AG04449 (cell line): ENCODE measurements around the gene FOXD4L5.
"Not testable (repeated sequence)": the region's sequence is repeated elsewhere in the genome, so short reads cannot be mapped to it uniquely, and the experiment has no call there.

Experiments
- CTCF ChIA-PET: fragments of 350-600 bp; formaldehyde crosslinking; extraction: SDS; loops from one replicate; lab custom pipeline; 2021; ENCODE audit warnings: antibody characterized with exemption; lab: Yijun Ruan, JAX
- POLR2A ChIA-PET: fragments of 400-600, 350-600 bp; formaldehyde crosslinking; extraction: SDS; loops from one replicate; lab custom pipeline; 2020; ENCODE audit warnings: antibody characterized with exemption, inconsistent platforms; lab: Yijun Ruan, JAX
- DNase-seq: peaks from one replicate; pipeline ENCODE4 v3.0.0-alpha.2; 2010; ENCODE audit warnings: low read depth, low spot score
- H3K4me3 ChIP-seq: 2 replicates; pipeline ENCODE4 v1.5.1; 2011; ENCODE audit warnings: low read depth, mild to moderate bottlenecking, control low read depth, low read length

Gene FOXD4L5

DNA sequence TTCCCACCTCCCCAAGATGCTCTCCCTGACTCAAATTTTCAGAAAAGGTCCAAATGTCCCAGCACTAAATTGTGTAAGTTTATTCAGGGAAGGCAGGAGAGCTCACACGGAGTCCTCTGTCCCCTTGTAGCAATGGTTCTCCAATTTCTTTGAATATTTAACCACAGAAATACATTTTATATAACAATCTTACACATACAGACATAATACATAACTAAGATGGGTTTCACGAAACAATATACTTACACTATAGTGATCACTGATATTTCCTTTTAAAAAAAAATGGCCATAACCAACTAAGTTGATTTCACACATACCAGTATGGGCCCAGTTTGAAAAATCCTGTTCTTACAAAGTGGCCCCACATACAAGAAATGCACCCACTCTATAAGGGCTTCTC, at the start of gene FOXD4L5:
Gene FOXD4L5 (minus strand): TSS at position 101 of the 400 bp plus-strand sequence. CDS start 832 bp downstream, outside the sequence.
- H3K4me3 ChIP-seq, POLR2A ChIA-PET, DNase-seq, CTCF ChIA-PET: not testable (repeated sequence)

DNA sequence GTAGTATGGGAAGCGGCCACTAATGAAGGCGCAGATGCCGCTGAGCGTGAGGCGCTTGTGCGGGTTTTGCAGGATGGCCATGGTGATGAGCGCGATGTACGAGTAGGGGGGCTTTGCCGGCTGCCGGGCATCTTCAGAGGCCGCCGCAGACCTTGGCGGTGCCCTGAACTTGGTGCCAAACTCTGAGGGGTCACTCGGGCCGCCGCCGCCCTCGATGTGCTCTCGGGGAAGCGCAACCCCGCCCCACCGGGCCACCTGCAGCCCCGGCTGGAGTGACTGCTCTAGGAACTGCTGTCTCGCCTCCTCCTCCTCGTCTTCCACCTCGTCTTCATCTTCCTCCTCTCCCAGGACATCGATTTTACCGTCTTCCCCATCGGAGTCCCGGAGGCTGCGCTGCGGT, 1.1 kb downstream of the FOXD4L5 start:
- POLR2A ChIA-PET = not testable (repeated sequence)

DNA sequence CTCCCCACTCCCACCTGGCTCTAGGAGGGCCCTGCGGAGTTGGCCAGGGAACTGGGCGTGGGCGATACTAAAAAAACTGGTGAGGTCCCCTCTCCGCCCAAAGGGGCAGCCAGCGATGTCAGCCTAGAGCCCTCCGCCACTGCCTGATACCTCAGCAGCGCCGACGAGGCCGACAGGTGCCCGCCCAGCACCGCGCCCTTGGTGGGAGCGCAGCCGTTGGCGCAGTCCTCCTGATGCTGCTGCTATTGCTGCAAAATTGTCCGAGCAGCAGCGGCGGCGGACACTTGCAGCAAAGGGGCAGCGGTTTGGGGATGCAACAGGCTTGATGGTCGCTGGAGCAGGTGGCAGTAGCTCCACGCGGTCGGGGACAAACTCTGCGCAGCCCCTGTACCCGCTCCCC, 2.0 kb downstream of the FOXD4L5 start:
- DNase-seq, H3K4me3 ChIP-seq, POLR2A ChIA-PET, CTCF ChIA-PET: not testable (repeated sequence)

More for the DNA sequence above, 1.1 kb downstream of the FOXD4L5 start:
- DNase-seq, H3K4me3 ChIP-seq, CTCF ChIA-PET: not testable (repeated sequence)
